Endometrium (tissue), 2 donors: ENCODE data around the gene CMTM7.

ENCODE experiments used
- FAIRE-seq: peaks from 2 replicates; lab custom pipeline; 2012; peaks lifted over from hg19 to GRCh38; lab: Jason Lieb, UNC
- donor health status: control.
- donor health status: control.

CMTM7 gene

GRCh38 chr3:32493437-32494414 is 102.1 kb downstream of the CMTM7 start:
- no peak for FAIRE-seq

GRCh38 chr3:32495085-32495484 is 103.4 kb downstream of the CMTM7 start:
- FAIRE-seq: no peak

GRCh38 chr3:32495609-32496008 is 104.0 kb downstream of the CMTM7 start:
- no peak for FAIRE-seq

- no peak for FAIRE-seq
Measured at GRCh38 chr3:32498252-32498651, 106.6 kb downstream of the CMTM7 start.

GRCh38 chr3:32498992-32499391 is 107.3 kb downstream of the CMTM7 start:
- FAIRE-seq: no peak

GRCh38 chr3:32499585-32499984 is 107.9 kb downstream of the CMTM7 start:
- FAIRE-seq: no peak

GRCh38 chr3:32500231-32500630 is 108.6 kb downstream of the CMTM7 start:
- no peak for FAIRE-seq

GRCh38 chr3:32500880-32501782 is 109.5 kb downstream of the CMTM7 start:
- no peak for FAIRE-seq

- FAIRE-seq: peak; percentile 57
Measured at GRCh38 chr3:32501783-32502117, 110.1 kb downstream of the CMTM7 start.

GRCh38 chr3:32502118-32502945 is 110.7 kb downstream of the CMTM7 start, which contains the start of gene CMTM6:
CMTM6 (minus strand) TSS chr3:32502852; CDS start chr3:32502745, 107 bp downstream.
- FAIRE-seq: no peak

GRCh38 chr3:32502946-32503286 is 111.3 kb downstream of the CMTM7 start:
- no peak for FAIRE-seq
